GM19328 (cell line): Measurements from ENCODE around the gene SERPINA10.
"Not testable (repeated sequence)": the region's sequence is repeated elsewhere in the genome, so short reads cannot be mapped to it uniquely, and the experiment has no call there.

Experiments
- ATAC-seq: cut with Tn5 transposase; IDR thresholded peaks from one replicate; pipeline ENCODE4 v1.9.1; 2021; ENCODE audit warnings: mild to moderate bottlenecking, moderate library complexity; ENCODE audit not compliant: unreplicated experiment

Gene SERPINA10

GRCh38 chr14:94314890-94315289 lies 21.8 kb upstream of the SERPINA10 start:
- no peak for ATAC-seq

- no peak for ATAC-seq
Observed at GRCh38 chr14:94313991-94314655, 21.1 kb upstream of the SERPINA10 start.

GRCh38 chr14:94312481-94313246 lies 19.6 kb upstream of the SERPINA10 start:
- no peak for ATAC-seq

- ATAC-seq = no peak
Observed at GRCh38 chr14:94310248-94310647, 17.2 kb upstream of the SERPINA10 start.

GRCh38 chr14:94309721-94310120 lies 16.7 kb upstream of the SERPINA10 start:
- no peak for ATAC-seq

- no peak for ATAC-seq
Observed at GRCh38 chr14:94307410-94307992, 14.4 kb upstream of the SERPINA10 start.

GRCh38 chr14:94306047-94306978 lies 13.2 kb upstream of the SERPINA10 start:
- no peak for ATAC-seq

- no peak for ATAC-seq
Observed at GRCh38 chr14:94305620-94306019, 12.6 kb upstream of the SERPINA10 start.

GRCh38 chr14:94304243-94304642 lies 11.2 kb upstream of the SERPINA10 start:
- ATAC-seq = no peak

- ATAC-seq = no peak
Observed at GRCh38 chr14:94303111-94303510, 10.0 kb upstream of the SERPINA10 start.

GRCh38 chr14:94298130-94298529 lies 5.1 kb upstream of the SERPINA10 start:
- no peak for ATAC-seq

- not testable (repeated sequence) for ATAC-seq
Observed at GRCh38 chr14:94296181-94296545, 3.1 kb upstream of the SERPINA10 start.

- ATAC-seq = no peak
Observed at GRCh38 chr14:94295360-94296180, 2.5 kb upstream of the SERPINA10 start.

GRCh38 chr14:94293578-94293924 lies 483 bp upstream of the SERPINA10 start:
- no peak for ATAC-seq

- ATAC-seq = no peak
Observed at GRCh38 chr14:94292526-94292871, 569 bp downstream of the SERPINA10 start.

GRCh38 chr14:94291906-94292525 lies 1.1 kb downstream of the SERPINA10 start:
- ATAC-seq = no peak

- no peak for ATAC-seq
Observed at GRCh38 chr14:94291159-94291905, 1.7 kb downstream of the SERPINA10 start.

GRCh38 chr14:94290197-94290596 lies 2.9 kb downstream of the SERPINA10 start:
- no peak for ATAC-seq
